HEK293 (cell line): ENCODE results near the gene TMEM141.
A peak's percentile ranks its signal among the peaks of the same experiment; 100 is the strongest.

Source experiments
- KLF8 ChIP-seq: fragments of 450-650 bp; formaldehyde crosslinking; IDR thresholded peaks from 2 replicates; pipeline ENCODE4 v1.5.1; 2016; ENCODE audit warnings: missing biosample characterization, missing genetic modification characterization
- KLF9 ChIP-seq: fragments of 450-650 bp; formaldehyde crosslinking; IDR thresholded peaks from 2 replicates; pipeline ENCODE4 v1.5.1; 2016; ENCODE audit warnings: missing biosample characterization, missing genetic modification characterization, low read depth
- MYNN ChIP-seq: fragments of 450-650 bp; formaldehyde crosslinking; IDR thresholded peaks from 2 replicates; pipeline ENCODE4 v1.5.1; 2016; ENCODE audit warnings: missing biosample characterization, missing genetic modification characterization, borderline replicate concordance
- PRDM2 ChIP-seq: fragments of 450-650 bp; formaldehyde crosslinking; IDR thresholded peaks from 2 replicates; pipeline ENCODE4 v1.5.1; 2016; ENCODE audit warnings: missing biosample characterization, missing genetic modification characterization, borderline replicate concordance
- SETDB1 ChIP-seq: IDR thresholded peaks from one replicate; pipeline ENCODE4 v1.6.1; 2017; ENCODE audit warnings: mild to moderate bottlenecking, low read length, moderate library complexity, mixed read lengths; ENCODE audit not compliant: insufficient read length
- ZBTB20 ChIP-seq: fragments of 450-650 bp; formaldehyde crosslinking; IDR thresholded peaks from 2 replicates; pipeline ENCODE4 v1.5.1; 2016; ENCODE audit warnings: missing biosample characterization, missing genetic modification characterization
- ZBTB44 ChIP-seq: fragments of 450-650 bp; IDR thresholded peaks from 2 replicates; pipeline ENCODE4 v1.5.1; 2018; ENCODE audit warnings: missing biosample characterization, mild to moderate bottlenecking, missing genetic modification characterization
- ZBTB6 ChIP-seq: fragments of 450-650 bp; formaldehyde crosslinking; IDR thresholded peaks from 2 replicates; pipeline ENCODE4 v1.5.1; 2017; ENCODE audit warnings: missing biosample characterization, missing genetic modification characterization
- ZBTB7A ChIP-seq: fragments of 450-650 bp; formaldehyde crosslinking; IDR thresholded peaks from 2 replicates; pipeline ENCODE4 v1.5.1; 2016; ENCODE audit warnings: low read depth, missing biosample characterization, missing genetic modification characterization
- ZBTB8A ChIP-seq: fragments of 450-650 bp; formaldehyde crosslinking; IDR thresholded peaks from 2 replicates; pipeline ENCODE4 v1.5.1; 2016; ENCODE audit warnings: missing biosample characterization, missing genetic modification characterization
- ZNF112 ChIP-seq: fragments of 450-650 bp; formaldehyde crosslinking; IDR thresholded peaks from 2 replicates; pipeline ENCODE4 v1.5.0; 2017; ENCODE audit warnings: missing biosample characterization, missing genetic modification characterization
- ZNF121 ChIP-seq: fragments of 450-650 bp; formaldehyde crosslinking; IDR thresholded peaks from 2 replicates; pipeline ENCODE4 v1.5.1; 2016; ENCODE audit warnings: missing biosample characterization, missing genetic modification characterization
- ZNF138 ChIP-seq: fragments of 450-650 bp; formaldehyde crosslinking; IDR thresholded peaks from 2 replicates; pipeline ENCODE4 v1.5.1; 2016; ENCODE audit warnings: missing biosample characterization, missing genetic modification characterization, borderline replicate concordance
- ZNF175 ChIP-seq: fragments of 450-650 bp; formaldehyde crosslinking; IDR thresholded peaks from 2 replicates; pipeline ENCODE4 v1.5.1; 2016; ENCODE audit warnings: missing biosample characterization, missing genetic modification characterization
- ZNF19 ChIP-seq: fragments of 450-650 bp; formaldehyde crosslinking; IDR thresholded peaks from 2 replicates; pipeline ENCODE4; 2016; ENCODE audit warnings: missing biosample characterization, missing genetic modification characterization, low read depth
- ZNF23 ChIP-seq: fragments of 450-650 bp; formaldehyde crosslinking; IDR thresholded peaks from 2 replicates; pipeline ENCODE4 v1.5.1; 2016; ENCODE audit warnings: missing biosample characterization, missing genetic modification characterization, borderline replicate concordance
- ZNF280C ChIP-seq: fragments of 450-650 bp; formaldehyde crosslinking; IDR thresholded peaks from 2 replicates; pipeline ENCODE4 v1.5.1; 2016; ENCODE audit warnings: missing biosample characterization, missing genetic modification characterization
- ZNF354C ChIP-seq: fragments of 450-650 bp; formaldehyde crosslinking; IDR thresholded peaks from 2 replicates; pipeline ENCODE4 v1.5.1; 2016; ENCODE audit warnings: missing biosample characterization, missing genetic modification characterization, low read depth, borderline replicate concordance
- ZNF37A ChIP-seq: fragments of 450-650 bp; IDR thresholded peaks from 2 replicates; pipeline ENCODE4 v1.5.1; 2018; ENCODE audit warnings: missing biosample characterization, missing genetic modification characterization
- ZNF433 ChIP-seq: fragments of 450-650 bp; formaldehyde crosslinking; IDR thresholded peaks from 2 replicates; pipeline ENCODE4 v1.5.1; 2016; ENCODE audit warnings: missing biosample characterization, missing genetic modification characterization, low read depth
- ZNF513 ChIP-seq: fragments of 450-650 bp; IDR thresholded peaks from 2 replicates; pipeline ENCODE4 v1.5.1; 2018; ENCODE audit warnings: missing biosample characterization, missing genetic modification characterization
- ZNF521 ChIP-seq: fragments of 450-650 bp; formaldehyde crosslinking; IDR thresholded peaks from 2 replicates; pipeline ENCODE4 v1.5.1; 2017; ENCODE audit warnings: missing biosample characterization, mild to moderate bottlenecking, missing genetic modification characterization
- ZNF561 ChIP-seq: fragments of 450-650 bp; IDR thresholded peaks from 2 replicates; pipeline ENCODE4 v1.5.1; 2018; ENCODE audit warnings: missing biosample characterization, missing genetic modification characterization, borderline replicate concordance
- ZNF677 ChIP-seq: fragments of 450-650 bp; IDR thresholded peaks from 2 replicates; pipeline ENCODE4 v1.5.0; 2018; ENCODE audit warnings: missing biosample characterization, mild to moderate bottlenecking, missing genetic modification characterization, moderate library complexity
- ZNF747 ChIP-seq: fragments of 450-650 bp; formaldehyde crosslinking; IDR thresholded peaks from 2 replicates; pipeline ENCODE4 v1.5.1; 2016; ENCODE audit warnings: missing biosample characterization, missing genetic modification characterization
- ZNF76 ChIP-seq: fragments of 450-650 bp; formaldehyde crosslinking; IDR thresholded peaks from 2 replicates; pipeline ENCODE4; 2016; ENCODE audit warnings: low read depth, missing biosample characterization, missing genetic modification characterization, borderline replicate concordance

TMEM141 gene

GRCh38 chr9:136790640-136791515 is at the start of gene TMEM141 (continued):
- TF ChIP-seq MYNN (tag by site-specific recombination), result no peak
- TF ChIP-seq ZNF19 (tag by site-specific recombination), result no peak
- no peak for TF ChIP-seq ZNF121
- TF ChIP-seq ZBTB20 (tag by site-specific recombination), result 0 out of 2 replicates have a peak, but pooled peaks have one; percentile 57
- no peak for TF ChIP-seq PRDM2 (tag by site-specific recombination)
- TF ChIP-seq ZNF23 (tag by site-specific recombination), result no peak
- no peak for TF ChIP-seq SETDB1
- TF ChIP-seq ZNF354C (tag by site-specific recombination), result no peak
- no peak for TF ChIP-seq ZBTB8A (tag by site-specific recombination)
- TF ChIP-seq ZNF138 (tag by site-specific recombination), result no peak
- no peak for TF ChIP-seq ZNF175 (tag by site-specific recombination)
- TF ChIP-seq KLF9, result peak; percentile 94
- TF ChIP-seq ZBTB7A, result no peak
- no peak for TF ChIP-seq ZNF513 (tag by site-specific recombination)
- no peak for TF ChIP-seq ZNF280C (tag by site-specific recombination)
- 0 out of 2 replicates have a peak, but pooled peaks have one; percentile 39 for TF ChIP-seq ZNF561 (tag by site-specific recombination)
- no peak for TF ChIP-seq ZNF521
- no peak for TF ChIP-seq ZBTB44 (tag by site-specific recombination)
- no peak for TF ChIP-seq ZNF433 (tag by site-specific recombination)
- TF ChIP-seq ZNF37A (tag by site-specific recombination), result no peak
- no peak for TF ChIP-seq ZNF112 (tag by site-specific recombination)
- no peak for TF ChIP-seq ZNF677 (tag by site-specific recombination)
- no peak for TF ChIP-seq ZNF747
- TF ChIP-seq KLF8 (tag by site-specific recombination), result peak; percentile 77
- no peak for TF ChIP-seq ZNF76 (tag by site-specific recombination)
- TF ChIP-seq ZBTB6 (tag by site-specific recombination), result no peak
